ENCODE data around the gene NBPF19.
"Not testable (repeated sequence)": the region's sequence is repeated elsewhere in the genome, so short reads cannot be mapped to it uniquely, and the experiment has no call there.

GRCh38 chr1:149474745-149475144 is at the start of gene NBPF19:
- not testable (repeated sequence) for TF ChIP-seq POLR2A (IDR thresholded peaks at IDR 0.05; ENCODE audit: low read depth); CTCF (IDR thresholded peaks at IDR 0.05); EP300 (IDR thresholded peaks at IDR 0.05); POLR2AphosphoS5 (IDR thresholded peaks at IDR 0.05)

Data from esophagus muscularis mucosa (tissue), 4 donors.